Activated CD4-positive, alpha-beta T cell treated with anti-CD3 and anti-CD28 coated beads, Interleukin-10, Interleukin-2, amounts not matched to agents 100 ng/mL and 50 ng/mL, durations not matched to agents 16 hours and 8 hours (primary cell): ENCODE data around the gene MID2.

ENCODE experiments used
- DNase-seq: peaks from one replicate; pipeline ENCODE4 v3.0.0-alpha.2; 2020

Gene MID2

DNA sequence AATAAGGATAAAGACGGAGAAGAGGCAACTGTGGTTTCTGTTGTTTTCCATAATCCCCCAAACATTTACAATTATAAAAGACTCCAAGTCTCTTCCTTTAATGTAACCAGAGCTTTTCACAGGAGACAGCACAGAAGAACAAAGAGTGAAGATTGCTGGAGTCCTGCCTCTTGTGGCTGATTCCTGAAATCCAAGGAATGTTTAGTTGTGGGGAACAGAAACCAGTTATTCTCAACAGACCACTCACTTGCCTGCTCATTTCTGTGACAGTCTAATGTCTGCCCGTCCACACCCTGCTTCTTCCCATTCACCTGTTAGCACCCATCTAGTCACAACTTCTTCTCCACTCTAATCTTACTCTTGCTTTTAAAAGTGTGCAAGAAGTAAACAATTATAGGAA lies 144.4 kb downstream of the MID2 start:
- no peak for DNase-seq

GRCh38 chrX:107971636-107972035 lies 146.0 kb downstream of the MID2 start:
- no peak for DNase-seq
